A673 (cell line): ENCODE results near the gene EMX1. TPM values are rescaled to one million over a fixed set of nuclear protein-coding genes. Genes with fewer than 3 reads are reported as not detected.

ENCODE experiments used
- BruUV-seq: library from RNA; stranded (reverse); fragments of 400-500 nt; replicated peaks from 2 replicates; lab custom pipeline; 2021; lab: Mats Ljungman, UMichigan
- CTCF ChIA-PET: fragments of 300-600 bp; sonication (Branson Sonifier 250); formaldehyde crosslinking; loops from one replicate; lab custom pipeline; 2022; ENCODE audit warnings: antibody characterized with exemption; lab: Charles Lee
- POLR2A ChIA-PET: fragments of 300-600 bp; sonication (Branson Sonifier 250); formaldehyde crosslinking; loops from one replicate; lab custom pipeline; 2022; ENCODE audit warnings: antibody characterized with exemption; ENCODE audit not compliant: low non-redundant PET; lab: Charles Lee
- DNase-seq: peaks from one replicate; pipeline ENCODE4 v3.0.0-alpha.2; 2015; ENCODE audit warnings: low spot score
- H3K27ac ChIP-seq: fragments of 200-600 bp; sonication (generic); 2 replicates; pipeline ENCODE4 v1.5.1; 2016; ENCODE audit warnings: mixed run types, low read depth, mild to moderate bottlenecking, mixed read lengths, antibody characterized with exemption, low read length; ENCODE audit not compliant: poor library complexity, severe bottlenecking
- H3K27me3 ChIP-seq: fragments of 200-600 bp; sonication (generic); replicated peaks from 2 replicates; pipeline ENCODE4 v1.6.1; 2017; ENCODE audit warnings: mixed run types, low read depth, mild to moderate bottlenecking, mixed read lengths, antibody characterized with exemption, low read length; ENCODE audit not compliant: insufficient read depth, poor library complexity
- H3K36me3 ChIP-seq: fragments of 200-600 bp; sonication (generic); 2 replicates; pipeline ENCODE4 v1.6.1; 2016; ENCODE audit warnings: mixed run types, mild to moderate bottlenecking, mixed read lengths, antibody characterized with exemption, low read length; ENCODE audit not compliant: insufficient read depth, poor library complexity, severe bottlenecking
- H3K4me1 ChIP-seq: fragments of 200-600 bp; sonication (generic); 2 replicates; pipeline ENCODE4 v1.6.1; 2017; ENCODE audit warnings: mixed run types, mild to moderate bottlenecking, mixed read lengths, antibody characterized with exemption, low read length; ENCODE audit not compliant: insufficient read depth, poor library complexity, severe bottlenecking
- H3K4me3 ChIP-seq: fragments of 200-600 bp; sonication (generic); 2 replicates; pipeline ENCODE4 v1.5.1; 2016; ENCODE audit warnings: low read depth, mixed run types, mild to moderate bottlenecking, mixed read lengths, low read length; ENCODE audit not compliant: poor library complexity, severe bottlenecking
- H3K9me3 ChIP-seq: fragments of 200-600 bp; sonication (generic); 2 replicates; pipeline ENCODE4 v1.6.1; 2016; ENCODE audit warnings: mixed run types, low read depth, mild to moderate bottlenecking, mixed read lengths, antibody characterized with exemption, low read length; ENCODE audit not compliant: poor library complexity, severe bottlenecking
- CTCF ChIP-seq: fragments of 300-800, 200-600 bp; sonication (generic); conservative IDR thresholded peaks from 2 replicates; pipeline ENCODE4 v1.5.1; 2017; ENCODE audit warnings: low read depth, mild to moderate bottlenecking, antibody characterized with exemption, low read length, moderate library complexity, mixed read lengths
- EZH2 ChIP-seq: fragments of 200-600 bp; sonication (generic); IDR thresholded peaks from 2 replicates; pipeline ENCODE4 v1.6.1; 2017; ENCODE audit warnings: borderline replicate concordance, low read depth, mild to moderate bottlenecking, mixed read lengths, antibody characterized with exemption, low read length; ENCODE audit not compliant: poor library complexity, severe bottlenecking
- intact Hi-C: fragments of 100-400 bp; cut with micrococcal nuclease; formaldehyde crosslinking; loops from one replicate; pipeline ENCODE4 v1.10.0; 2022; ENCODE audit not compliant: unreplicated experiment
- total RNA-seq: library from RNA; stranded (reverse); gene quantifications from 2 replicates; pipeline ENCODE4 v1.2.3, GENCODE V29; 2021

EMX1 gene
- total RNA-seq, 1 experiment from 2014 or later, result not detected

GRCh38 chr2:72965770-72966450 is 48.6 kb downstream of the EMX1 start:
- no peaks in the 10 kb centered on the region for H3K9me3 ChIP-seq
- TF ChIP-seq CTCF (no peak), EZH2 (no peak)
- DNase-seq, result no peak
- H3K4me1 ChIP-seq, result no peaks in the 10 kb centered on the region
- no TSS peak for BruUV-seq
- H3K36me3 ChIP-seq, result no peaks in the 10 kb centered on the region
- intact Hi-C loops, result no loop called here
- ChIA-PET POLR2A (no interaction called here), CTCF (no interaction called here)
- no peak overlapping the region for H3K27ac ChIP-seq
- H3K27me3 ChIP-seq, result no peaks in the 10 kb centered on the region
- no peak overlapping the region for H3K4me3 ChIP-seq

- TF ChIP-seq CTCF (no peak), EZH2 (no peak)
- intact Hi-C loops, result no loop called here
- ChIA-PET CTCF (no interaction called here), POLR2A (no interaction called here)
- Histone ChIP-seq H3K27me3 (no peaks in the 10 kb centered on the region), H3K9me3 (no peaks in the 10 kb centered on the region), H3K4me3 (no peak overlapping the region), H3K27ac (no peak overlapping the region), H3K4me1 (no peaks in the 10 kb centered on the region), H3K36me3 (no peaks in the 10 kb centered on the region)
- no peak for DNase-seq
- no TSS peak for BruUV-seq
These were observed 51.0 kb downstream of the EMX1 start for GRCh38 chr2:72968286-72968685.

GRCh38 chr2:72969706-72970105 is 52.4 kb downstream of the EMX1 start:
- Histone ChIP-seq H3K4me3 (no peak overlapping the region), H3K4me1 (no peaks in the 10 kb centered on the region), H3K36me3 (no peaks in the 10 kb centered on the region), H3K27ac (no peak overlapping the region), H3K27me3 (no peaks in the 10 kb centered on the region), H3K9me3 (no peaks in the 10 kb centered on the region)
- CTCF ChIA-PET, result no interaction called here
- DNase-seq, result no peak
- BruUV-seq, result no TSS peak
- POLR2A ChIA-PET, result no interaction called here
- intact Hi-C loops, result no loop called here
- TF ChIP-seq CTCF (no peak), EZH2 (no peak)
